ENCODE measurements around the gene RAVER1.
"Not testable (repeated sequence)": the region's sequence is repeated elsewhere in the genome, so short reads cannot be mapped to it uniquely, and the experiment has no call there.

Gene RAVER1

DNA sequence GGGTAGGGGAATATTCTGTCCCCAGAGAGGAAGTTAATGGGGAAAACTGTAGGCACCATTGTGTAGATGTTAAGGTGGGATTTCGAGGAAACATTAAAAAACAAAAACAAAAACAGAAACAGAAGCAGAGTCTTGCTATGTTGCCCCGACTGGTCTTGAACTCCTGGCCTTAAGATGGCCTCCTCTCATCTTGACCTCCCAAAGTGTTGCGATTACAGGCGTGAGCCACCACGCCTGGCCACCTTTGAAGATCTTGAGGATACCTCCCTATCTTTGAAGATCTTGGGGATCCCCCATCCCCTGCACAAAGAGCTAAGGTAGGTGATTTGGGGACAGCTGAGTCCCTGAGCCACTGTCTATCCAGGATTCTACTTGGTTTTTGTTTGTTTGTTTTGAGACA is 6.6 kb upstream of the RAVER1 start:
- no peak for DNase-seq

DNA sequence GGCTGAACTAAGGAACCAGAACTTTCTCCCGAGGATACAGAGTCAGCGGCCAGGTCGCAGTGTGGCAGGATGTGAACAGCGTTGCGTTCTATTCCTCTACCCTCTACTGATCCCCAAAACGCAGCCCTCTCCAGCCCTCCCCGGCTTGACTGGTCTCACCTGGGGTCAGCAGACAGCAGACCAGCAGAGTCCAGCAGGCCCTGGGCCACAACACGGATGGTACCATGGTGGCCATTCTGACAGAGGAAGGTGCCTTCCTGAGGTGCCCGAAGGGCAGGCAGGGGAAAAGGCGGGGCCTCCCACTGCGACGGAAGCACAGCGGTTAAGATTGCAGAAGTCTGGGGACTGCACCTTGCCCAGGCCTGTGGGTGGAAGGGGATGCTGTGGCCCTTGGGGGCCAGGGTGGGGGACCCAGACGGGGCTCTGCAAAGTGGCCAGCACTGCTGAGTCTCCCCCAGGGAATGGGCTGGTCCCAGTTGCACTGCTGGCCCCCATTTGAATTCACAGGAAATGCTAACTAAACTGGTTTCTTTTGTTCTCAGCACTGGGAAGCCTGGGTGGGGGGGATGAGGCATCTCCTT is 6.1 kb upstream of the RAVER1 start, which contains the start of gene ICAM3:
Gene ICAM3 (minus strand): TSS at position 245 of the 581 bp plus-strand sequence. CDS start 10 bp downstream, at position 235.
- no peak for DNase-seq

DNA sequence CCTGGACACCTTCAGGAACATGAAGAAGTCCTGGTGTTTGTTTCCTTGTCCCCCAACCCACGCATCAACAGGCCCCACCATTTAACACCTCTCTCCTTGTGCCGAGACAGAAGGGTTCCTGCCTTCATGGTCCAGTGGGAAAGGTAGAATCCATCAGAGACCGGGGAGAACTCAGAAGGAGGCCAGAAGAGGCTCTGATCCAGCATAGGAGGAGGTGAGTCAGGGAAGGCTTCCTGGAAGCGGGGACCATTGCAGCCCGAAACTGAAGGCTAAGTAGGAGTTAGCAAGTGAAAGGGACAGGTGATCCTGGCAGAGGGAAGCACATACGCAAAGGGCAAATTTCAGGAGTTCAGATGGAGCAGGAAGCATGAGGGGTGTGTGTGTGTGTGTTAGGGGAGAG is 5.6 kb upstream of the RAVER1 start:
- DNase-seq, result no peak

DNA sequence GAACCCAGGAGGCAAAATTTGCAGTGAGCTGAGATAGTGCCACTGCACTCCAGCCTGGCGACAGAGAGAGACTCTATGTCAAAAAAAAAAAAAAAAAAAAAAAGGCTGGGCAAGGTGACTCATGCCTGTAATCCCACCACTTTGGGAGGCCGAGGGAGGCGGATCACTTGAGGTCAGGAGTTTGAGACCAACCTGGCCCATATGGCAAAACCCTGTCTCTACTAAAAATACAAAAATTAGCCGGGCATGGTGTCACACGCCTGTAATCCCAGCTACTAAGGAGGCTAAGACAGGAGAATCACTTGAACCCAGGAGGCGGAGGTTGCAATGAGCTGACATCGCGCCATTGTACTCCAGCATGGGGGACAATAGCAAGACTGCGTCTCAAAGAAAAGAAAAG is 3.4 kb upstream of the RAVER1 start:
- not testable (repeated sequence) for DNase-seq

DNA sequence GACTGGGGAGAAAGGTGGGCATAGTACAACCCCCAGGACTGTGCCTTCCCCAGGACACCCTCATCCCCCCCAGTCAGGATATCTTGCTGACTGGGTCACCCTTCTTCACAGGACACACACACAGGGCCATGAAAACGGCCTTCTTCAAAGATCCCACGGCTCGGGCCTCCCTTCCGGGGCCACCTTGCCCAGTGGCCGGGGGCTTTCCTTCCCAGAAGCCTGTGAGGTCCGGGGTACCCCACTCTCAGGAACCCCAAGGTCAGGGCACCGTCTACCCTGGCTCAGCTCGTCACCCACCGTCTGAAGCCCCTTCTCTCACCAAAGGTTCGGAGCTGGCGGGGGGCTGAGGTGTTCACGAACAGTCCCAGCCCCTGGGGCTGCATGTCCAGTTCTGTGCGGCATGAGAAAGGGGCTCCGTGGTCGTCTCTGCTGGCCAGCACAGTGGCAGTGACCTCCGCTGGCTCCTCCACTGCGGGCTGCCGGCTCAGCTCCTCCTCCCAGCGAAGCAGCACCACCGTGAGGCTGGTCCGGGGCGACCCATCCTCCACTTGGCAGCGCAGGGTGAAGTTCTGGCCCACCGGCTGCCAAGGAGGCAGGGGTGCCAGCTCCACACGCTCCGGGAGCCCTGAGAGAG is 2.1 kb upstream of the RAVER1 start:
- DNase-seq, result no peak

DNA sequence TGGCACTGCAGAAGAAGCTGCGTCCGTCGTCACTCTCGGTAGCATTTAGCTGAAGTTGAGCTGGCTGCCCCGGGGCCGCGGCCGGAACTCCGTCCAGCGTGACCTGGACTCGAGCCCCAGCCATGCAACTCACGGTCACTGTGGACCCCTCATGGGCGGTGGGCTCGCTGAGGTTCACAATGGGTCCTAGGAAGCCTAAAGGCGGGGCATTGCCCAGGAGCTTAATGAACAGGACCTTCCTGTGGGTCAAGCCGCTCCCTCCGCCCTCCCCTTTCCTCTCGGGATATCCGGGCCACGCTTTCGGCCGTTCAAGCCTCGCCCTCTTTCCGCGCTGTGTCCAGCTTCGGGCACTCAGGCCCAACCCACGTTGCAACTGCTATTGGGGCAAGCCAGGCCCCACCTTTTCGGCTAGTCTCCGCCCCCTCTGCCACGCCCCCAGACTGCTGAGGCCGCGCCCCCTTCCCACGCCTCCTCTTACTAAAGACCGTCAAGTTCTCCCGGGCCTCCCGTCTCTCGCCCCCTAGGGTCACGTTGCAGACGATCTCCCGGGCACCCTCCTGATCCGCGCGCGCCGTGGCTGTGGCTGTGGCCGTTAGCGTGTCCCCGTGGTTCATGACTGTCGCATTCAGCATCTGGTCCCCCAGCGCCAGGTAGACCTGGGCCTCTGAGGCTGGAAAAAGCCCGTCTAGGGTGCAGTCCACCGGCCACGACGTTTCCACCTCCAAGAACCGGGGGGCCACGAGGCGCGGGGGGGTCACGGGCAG is 1.4 kb upstream of the RAVER1 start:
- peak; percentile 97 for DNase-seq

DNA sequence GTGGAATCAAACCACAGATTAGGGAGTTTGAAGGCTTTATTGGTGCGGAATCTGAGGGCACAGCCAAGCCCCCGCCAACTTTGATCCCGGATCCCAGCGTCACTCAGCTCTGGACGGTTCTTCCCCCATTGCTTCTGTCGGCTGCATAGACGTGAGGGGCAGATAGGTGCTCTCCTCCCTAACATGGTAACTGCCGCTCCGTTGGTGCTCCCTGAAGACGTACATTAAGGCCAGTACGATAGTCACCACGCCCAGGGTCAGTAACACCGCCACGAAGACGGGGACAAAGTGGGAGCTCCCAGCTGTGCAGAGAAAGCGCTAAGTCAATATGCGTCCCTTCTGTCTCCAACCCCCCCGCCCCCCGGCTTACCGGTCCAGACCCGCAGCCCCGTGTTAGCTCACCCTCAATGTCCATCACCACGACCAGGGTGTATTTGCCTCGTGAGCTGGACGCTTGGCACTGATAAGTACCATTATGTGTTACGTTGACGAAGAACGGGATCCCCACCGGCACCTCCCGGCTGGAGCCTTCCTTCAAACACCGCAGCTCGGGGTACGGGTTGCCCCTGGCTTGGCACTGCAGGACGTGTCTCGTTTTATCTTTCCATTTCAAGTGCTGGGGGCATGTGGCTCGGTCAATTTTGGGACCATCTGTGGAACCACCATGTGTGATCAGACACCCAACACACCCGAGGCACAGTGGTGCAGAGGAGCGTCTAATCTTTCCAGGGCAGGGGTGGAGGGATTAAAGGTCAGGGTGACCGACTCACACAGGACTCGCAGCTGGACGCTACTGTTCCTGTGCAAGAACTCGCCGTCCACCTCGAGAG is 644 bp upstream of the RAVER1 start:
- DNase-seq, result peak; percentile 9

DNA sequence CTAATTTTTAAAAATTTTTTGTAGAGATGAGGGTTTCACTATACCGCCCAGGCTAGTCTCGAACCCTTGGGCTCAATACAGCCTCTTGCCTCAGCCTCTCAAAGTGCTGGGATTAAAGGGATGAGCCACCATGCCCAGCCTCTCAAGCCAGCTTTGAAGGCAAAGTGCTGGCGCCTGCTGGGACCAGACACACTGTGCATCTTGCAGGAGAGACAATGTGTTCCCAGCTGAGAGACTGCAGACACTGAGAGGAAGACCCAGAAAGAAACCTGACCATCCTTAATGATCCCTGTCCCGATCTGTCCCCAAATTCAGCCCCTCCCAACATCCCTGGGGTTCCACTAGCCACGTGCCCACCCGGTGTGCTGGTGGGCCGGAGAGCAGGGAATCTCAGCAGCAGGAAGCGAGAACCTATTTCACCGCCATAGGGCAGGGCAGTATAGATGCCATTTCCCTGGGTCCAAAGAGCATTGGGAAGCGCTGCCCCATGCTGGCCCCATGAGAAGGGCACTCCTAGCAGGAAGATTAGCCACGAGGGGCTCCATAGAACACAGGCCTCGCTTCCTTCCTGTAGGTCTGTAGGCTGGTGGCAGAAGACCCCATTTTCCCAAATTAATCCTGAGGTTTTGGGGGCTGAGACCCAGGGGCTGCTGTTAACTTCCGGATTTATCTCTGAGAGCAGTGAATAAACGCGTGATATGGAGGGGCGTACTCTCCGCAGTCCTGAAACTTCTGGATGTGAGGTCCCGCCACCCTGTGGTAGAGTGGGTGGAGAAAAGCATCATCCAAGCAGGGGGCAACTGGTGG is 968 bp downstream of the RAVER1 start:
- no peak for DNase-seq

DNA sequence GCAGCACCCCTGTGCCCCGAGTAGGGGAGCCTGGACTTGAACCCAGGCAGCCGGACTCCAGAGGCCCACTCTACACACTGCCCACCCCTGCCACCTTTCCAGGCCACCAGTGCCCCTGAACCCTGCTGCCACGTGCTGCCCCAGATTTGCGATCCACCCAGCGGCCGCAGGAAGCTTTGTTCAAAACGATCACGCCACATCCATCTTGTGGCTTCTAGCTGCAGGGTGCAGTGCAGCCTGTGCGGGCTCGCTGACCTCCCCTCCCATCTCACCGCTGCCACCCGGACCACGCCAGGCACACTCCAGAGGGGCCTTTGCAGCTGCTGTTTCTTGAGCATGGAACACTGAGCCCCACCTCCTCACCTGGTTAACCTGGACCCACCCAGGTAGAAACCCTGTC is 3.8 kb downstream of the RAVER1 start:
- DNase-seq, result no peak

DNA sequence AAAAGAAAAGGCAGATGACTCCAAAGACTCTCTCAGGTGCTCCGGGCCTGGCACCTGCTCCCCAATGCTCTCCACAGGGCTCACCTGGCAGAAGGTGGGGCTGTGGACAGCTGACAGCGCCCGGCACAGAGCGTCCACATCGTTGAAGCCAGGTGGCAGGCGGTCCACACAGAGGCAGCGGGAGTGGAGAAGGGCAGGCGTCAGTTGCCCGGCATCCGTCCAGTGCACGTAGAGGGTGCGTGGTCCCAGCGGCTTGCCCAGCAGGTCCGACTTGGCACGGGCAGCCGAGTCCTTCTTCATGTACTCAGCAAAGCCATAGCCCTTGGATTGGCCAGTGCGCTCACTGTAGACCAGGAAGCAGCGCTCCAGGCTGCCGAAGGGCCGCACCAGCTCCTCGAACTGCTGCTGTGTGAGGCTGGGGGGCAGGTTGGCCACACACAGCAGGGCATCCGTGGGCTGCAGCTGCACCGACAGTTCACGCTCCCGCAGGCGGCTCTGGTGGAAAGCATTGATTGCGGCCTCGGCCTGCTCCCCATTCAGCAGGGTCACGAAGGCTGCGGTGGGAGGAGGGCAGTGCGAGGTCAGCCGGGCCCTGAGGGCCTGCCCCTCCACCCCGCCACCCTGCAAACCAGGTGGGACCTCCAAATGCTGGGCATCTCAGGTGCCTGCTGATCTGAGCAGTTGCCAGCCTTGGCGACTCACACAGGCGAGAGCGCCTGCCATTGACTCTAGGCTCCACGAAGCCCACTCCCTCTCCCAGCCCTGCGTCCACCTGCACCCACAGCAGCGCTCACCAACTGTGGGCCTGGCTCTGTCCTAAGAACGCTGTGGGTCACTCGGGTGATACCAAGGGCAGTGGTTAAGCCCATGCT is 4.5 kb downstream of the RAVER1 start:
- no peak for DNase-seq

DNA sequence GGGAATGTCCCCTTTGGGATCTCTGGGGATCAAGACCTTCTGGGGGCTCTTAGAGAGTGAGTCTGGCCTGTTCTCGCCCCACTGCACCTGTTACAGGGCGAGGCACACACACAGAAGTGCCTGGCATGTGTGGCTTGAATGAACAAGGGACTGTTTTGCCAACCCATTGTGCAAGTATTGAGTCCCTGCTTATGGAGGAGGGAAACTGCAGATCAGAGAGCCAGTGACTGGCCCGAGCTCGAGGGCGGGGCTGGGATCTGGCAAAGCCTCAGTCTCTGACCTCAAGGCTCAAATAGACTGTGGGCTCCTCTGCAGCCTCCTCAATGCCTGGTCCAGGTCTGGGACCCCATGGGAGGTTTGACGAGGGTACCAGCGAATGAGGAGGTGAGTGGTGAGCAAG is 5.5 kb downstream of the RAVER1 start:
- DNase-seq, result no peak

DNA sequence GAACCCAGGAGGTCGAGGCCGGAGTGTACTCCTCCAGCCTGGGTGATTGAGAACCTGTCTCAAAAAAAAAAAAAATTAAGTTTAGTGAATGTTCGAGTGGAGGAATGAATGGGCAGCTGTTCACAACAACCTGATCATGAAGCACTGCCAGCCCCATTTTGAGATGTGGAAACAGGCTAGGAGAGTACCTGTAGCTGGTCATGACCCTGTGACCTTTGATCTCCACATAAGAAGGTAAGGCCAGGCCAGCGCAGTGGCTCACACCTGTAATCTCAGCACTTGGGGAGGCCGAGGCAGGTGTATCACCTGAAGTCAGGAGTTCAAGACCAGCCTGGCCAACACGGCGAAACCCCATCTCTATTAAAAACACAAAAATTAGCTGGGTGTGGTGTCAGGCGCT is 7.6 kb downstream of the RAVER1 start:
- no peak for DNase-seq

DNA sequence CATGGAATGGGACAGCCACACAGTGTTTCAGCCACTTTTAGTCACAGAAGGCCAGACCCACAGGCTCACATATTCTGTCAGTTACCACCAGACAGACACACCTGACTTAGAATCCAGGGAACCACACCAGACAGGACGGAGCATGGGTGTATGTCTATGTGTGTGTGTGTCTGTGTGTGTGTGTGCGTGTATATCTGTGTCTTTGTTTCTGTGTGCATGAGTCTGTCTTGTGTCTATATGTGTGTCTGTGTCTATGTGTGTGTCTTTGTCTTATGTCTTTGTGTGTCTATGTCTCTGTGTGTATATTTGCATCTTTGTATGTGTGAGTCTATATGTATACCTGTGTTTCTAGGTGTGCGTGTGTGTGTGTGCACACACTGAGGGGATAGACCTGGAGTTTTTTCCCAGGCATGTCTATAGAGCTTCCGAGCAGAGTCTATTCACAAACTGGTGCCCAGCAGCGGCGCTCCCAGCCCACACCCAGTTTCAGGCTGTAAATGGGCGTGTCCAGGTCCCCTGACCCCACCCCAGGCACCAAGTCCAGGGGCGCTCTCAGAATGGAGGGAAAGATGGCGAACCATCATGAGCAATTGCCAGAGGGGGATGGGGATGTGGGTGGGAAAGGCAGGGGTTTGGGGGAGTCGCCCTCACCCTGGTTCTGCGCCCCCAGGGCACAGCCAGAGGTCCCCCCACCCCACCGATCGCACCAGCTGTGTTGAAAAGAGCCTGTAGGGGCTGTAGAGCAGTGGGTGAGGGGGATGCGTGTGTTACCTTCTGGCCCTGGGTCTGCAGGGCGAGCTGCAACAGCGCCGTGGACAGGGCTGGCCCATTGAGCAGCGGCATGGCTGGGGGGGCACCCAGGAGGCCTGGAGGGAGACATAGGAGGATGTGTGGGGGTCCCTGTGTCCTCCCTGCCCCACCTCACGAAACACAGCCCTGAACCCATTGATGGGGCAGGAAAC is 11.2 kb downstream of the RAVER1 start:
- no peak for DNase-seq

DNA sequence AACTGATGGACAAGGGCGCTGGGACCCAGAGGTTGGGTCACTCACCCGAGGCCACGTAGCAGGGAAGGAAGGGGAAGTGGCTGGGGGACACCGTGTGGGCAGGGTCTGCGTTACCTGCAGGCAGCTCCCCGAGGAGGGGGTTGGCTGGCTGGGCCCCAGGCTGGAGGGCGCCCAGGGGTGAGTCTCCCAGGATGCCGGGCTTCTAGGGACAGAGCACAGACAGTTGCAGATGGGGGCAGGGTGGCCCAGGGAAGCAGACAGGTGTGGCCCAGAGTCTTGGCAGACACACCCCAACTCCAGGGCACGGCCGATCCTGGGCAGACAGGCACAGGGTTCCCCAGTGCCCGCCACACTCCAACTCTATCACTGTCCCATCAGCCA is 11.9 kb downstream of the RAVER1 start:
- DNase-seq, result no peak

DNA sequence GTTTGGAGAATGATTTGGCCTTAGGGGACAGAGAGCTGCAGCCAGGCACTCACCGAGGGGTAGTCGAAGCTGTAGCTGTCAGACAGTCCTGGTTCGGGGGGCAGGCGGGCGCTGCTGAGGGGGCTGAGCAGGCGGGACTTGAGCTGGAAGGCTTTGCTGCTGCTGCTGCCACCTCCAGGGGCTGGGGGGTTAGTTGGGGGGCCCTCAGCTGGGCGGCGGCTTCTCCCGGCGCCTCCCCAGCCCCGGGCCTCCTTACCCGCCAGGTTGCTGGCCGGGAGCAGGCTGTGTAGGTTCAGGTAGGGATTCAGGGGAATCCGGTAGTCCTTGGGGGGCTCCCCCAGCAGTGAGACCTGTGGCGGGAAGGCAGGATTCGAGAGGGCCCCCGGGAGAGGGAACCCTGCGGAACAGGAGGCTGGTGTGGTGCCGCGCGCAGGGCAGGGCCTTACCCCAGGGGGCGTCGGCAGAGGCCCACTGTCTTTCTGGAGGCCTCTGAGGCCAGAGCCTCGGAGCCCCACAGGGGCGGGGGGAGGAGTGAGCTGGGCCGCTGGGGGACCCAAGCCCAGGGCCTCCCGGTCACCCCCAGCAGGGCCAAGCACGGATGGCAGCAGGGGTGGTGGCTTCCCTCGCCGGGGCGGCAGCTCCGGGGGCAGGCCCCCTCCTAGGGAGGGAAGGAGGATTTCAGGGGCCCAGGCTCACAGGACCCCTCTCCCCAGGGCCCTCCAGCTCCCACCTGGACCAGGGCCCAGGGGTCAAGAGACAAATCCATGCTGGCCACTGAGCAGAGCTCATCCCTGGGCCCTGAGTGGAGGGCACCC is 12.5 kb downstream of the RAVER1 start:
- DNase-seq, result no peak

DNA sequence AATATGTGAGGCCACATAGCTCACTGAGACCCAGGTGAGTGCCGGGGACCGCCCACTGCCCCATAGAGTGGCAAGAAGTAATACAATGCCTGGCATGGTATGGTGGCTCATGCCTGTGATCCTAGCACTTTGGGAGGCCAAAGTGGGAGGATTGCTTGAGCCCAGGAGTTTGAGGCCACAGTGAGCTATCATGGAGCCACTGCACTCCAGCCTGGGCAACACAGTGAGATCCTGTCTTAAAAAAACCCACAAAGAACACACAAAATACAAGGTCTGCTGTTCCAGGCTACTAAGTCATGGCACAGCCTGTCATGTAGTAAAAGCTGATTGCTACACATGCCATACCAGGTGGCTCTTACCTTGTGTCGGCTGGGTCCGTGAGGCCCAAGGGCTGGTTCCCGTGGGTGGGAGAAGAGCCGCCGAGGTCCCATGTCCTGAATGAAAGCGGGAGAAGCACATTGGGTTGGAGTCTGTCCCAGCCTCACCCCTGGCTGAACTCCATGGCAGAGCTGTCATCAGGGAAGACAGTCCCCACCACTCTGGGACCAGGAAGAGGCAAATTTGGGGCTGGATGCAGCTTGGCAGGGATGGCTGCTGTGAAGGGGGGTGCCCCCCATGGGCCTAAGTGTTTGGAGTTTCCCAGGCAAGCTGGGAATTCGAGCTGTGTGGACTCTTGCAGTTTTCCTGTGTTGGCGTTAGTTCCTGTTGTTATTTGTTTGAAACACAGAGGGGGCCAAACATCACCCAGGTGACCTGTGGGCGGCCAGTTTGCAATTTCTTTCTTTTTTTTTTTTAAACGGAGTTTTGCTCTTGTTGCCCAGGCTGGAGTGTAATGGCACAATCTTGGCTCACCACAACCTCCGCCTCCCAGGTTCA is 14.3 kb downstream of the RAVER1 start:
- no peak for DNase-seq

DNA sequence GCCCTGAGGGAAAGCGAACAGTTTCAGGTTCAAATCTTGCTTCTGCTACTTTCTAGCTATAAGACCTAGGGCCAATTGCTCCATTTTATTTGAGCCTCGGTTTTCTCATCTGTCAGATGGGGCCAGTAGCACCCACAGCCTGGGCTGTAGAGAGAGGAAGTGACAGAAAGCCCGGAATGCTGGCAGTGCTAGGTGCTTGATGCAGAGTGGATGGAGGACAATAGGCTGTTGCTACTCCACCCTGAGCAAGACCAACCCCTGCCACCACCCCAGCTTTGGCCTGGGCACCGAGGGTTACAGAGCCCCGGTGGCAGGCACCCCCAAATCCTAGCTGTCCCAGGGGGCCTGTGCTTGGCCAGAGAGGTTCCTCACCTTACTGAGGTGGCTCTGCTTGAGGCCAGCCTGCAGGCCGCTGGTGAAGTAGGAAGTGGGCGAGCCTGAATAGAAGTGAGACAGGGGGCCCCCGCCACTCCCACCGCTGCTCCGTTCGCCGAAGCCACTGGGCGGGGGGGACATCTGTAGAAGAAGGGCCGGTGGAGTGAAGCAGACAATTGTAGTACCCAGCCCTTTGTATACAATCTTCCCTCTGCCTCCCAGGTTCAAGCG is 15.4 kb downstream of the RAVER1 start:
- no peak for DNase-seq
